Islet precursor cell (in vitro differentiated cells): ENCODE results near the gene SH3D19.
"Not testable (repeated sequence)": the region's sequence is repeated elsewhere in the genome, so short reads cannot be mapped to it uniquely, and the experiment has no call there.

ENCODE experiments used
- DNase-seq: peaks from one replicate; pipeline ENCODE4 v3.0.0-alpha.2; 2018

The SH3D19 gene

GRCh38 chr4:151087467-151087866, 237.9 kb downstream of the SH3D19 start:
- DNase-seq, result no peak

GRCh38 chr4:151077978-151078377, 247.4 kb downstream of the SH3D19 start:
- not testable (repeated sequence) for DNase-seq

GRCh38 chr4:151074416-151074916, 250.9 kb downstream of the SH3D19 start:
- no peak for DNase-seq
